GM23338 (cell line): ENCODE results near the gene NCF4.

Experiments
- EZH2 ChIP-seq: fragments of 200-600 bp; sonication (generic); IDR thresholded peaks from one replicate; pipeline ENCODE4 v1.8.0; 2017; ENCODE audit warnings: antibody characterized with exemption, mild to moderate bottlenecking, low read depth; ENCODE audit not compliant: unreplicated experiment
- EZH2phosphoT487 ChIP-seq: fragments of 200-600 bp; sonication (generic); IDR thresholded peaks from one replicate; pipeline ENCODE4 v1.8.1; 2018; ENCODE audit warnings: antibody characterized with exemption; ENCODE audit not compliant: unreplicated experiment
- POLR2AphosphoS5 ChIP-seq: IDR thresholded peaks from 2 replicates; pipeline ENCODE4 v1.6.1; 2016; ENCODE audit warnings: antibody characterized with exemption, low read depth
- TF ChIP-seq, protein P1 (sequence below), 2 experiments: fragments of 200-600 bp in 1 of 2; sonication (generic) in 1 of 2; conservative IDR thresholded peaks; 2 replicates each; pipeline versions ENCODE4 v1.5.1 to v1.6.1; 2016 to 2017; ENCODE audit warnings: antibody characterized with exemption in 2 of 2, low read depth in 2 of 2, mild to moderate bottlenecking in 2 of 2, moderate library complexity in 1 of 2
- TF ChIP-seq, protein P2 (sequence below): IDR thresholded peaks from one replicate; pipeline ENCODE4 v1.6.1; 2018; ENCODE audit warnings: antibody characterized with exemption; ENCODE audit not compliant: unreplicated experiment
- TF ChIP-seq, protein P3 (sequence below): IDR thresholded peaks from 2 replicates; pipeline ENCODE4 v1.6.1; 2016; ENCODE audit warnings: antibody characterized with exemption

DNA sequence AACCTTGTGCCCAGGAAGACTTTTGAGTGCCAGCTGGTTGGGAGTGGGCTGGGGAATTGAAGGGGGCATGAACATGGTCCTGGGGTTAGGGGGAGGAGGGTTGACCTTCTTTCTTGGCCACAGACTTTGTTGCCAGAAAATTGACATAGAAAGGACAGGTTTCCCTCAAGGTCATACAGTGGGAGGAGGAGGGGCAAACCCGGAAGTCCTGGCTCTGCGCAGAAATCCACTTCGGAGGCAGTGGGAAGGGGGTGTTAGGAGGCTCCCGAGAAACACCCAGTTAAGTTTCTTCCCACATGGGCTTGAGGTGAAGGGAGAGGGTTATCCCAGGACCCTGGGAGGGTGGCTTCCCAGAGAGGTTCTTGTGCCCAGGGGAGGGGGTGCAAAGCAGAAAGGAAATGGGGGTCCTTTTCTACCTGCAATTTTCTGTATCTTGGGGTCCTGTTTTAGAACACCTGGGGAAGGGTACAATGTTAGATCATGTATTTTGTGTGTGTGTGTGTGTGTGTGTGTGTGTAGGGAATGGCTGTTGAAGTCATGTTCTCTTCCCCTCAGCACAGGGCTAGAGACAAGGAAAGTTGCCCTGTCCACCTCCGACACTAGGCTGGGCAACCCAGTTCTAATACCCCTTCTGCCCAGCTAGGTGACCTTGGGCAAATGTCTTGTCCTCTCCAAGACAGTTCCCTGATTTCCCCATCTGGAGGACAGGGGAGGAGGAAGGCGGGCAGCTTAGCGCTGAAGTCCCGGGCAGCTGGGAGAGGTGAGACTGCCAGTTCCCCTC is 45.1 kb upstream of the NCF4 start:
- TF ChIP-seq, protein P1, sequence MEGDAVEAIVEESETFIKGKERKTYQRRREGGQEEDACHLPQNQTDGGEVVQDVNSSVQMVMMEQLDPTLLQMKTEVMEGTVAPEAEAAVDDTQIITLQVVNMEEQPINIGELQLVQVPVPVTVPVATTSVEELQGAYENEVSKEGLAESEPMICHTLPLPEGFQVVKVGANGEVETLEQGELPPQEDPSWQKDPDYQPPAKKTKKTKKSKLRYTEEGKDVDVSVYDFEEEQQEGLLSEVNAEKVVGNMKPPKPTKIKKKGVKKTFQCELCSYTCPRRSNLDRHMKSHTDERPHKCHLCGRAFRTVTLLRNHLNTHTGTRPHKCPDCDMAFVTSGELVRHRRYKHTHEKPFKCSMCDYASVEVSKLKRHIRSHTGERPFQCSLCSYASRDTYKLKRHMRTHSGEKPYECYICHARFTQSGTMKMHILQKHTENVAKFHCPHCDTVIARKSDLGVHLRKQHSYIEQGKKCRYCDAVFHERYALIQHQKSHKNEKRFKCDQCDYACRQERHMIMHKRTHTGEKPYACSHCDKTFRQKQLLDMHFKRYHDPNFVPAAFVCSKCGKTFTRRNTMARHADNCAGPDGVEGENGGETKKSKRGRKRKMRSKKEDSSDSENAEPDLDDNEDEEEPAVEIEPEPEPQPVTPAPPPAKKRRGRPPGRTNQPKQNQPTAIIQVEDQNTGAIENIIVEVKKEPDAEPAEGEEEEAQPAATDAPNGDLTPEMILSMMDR (conservative IDR thresholded peaks at IDR 0.05; ENCODE audit: low read depth in 2 of 2): no peak
- TF ChIP-seq, protein P2, sequence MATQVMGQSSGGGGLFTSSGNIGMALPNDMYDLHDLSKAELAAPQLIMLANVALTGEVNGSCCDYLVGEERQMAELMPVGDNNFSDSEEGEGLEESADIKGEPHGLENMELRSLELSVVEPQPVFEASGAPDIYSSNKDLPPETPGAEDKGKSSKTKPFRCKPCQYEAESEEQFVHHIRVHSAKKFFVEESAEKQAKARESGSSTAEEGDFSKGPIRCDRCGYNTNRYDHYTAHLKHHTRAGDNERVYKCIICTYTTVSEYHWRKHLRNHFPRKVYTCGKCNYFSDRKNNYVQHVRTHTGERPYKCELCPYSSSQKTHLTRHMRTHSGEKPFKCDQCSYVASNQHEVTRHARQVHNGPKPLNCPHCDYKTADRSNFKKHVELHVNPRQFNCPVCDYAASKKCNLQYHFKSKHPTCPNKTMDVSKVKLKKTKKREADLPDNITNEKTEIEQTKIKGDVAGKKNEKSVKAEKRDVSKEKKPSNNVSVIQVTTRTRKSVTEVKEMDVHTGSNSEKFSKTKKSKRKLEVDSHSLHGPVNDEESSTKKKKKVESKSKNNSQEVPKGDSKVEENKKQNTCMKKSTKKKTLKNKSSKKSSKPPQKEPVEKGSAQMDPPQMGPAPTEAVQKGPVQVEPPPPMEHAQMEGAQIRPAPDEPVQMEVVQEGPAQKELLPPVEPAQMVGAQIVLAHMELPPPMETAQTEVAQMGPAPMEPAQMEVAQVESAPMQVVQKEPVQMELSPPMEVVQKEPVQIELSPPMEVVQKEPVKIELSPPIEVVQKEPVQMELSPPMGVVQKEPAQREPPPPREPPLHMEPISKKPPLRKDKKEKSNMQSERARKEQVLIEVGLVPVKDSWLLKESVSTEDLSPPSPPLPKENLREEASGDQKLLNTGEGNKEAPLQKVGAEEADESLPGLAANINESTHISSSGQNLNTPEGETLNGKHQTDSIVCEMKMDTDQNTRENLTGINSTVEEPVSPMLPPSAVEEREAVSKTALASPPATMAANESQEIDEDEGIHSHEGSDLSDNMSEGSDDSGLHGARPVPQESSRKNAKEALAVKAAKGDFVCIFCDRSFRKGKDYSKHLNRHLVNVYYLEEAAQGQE: no peak
- TF ChIP-seq, protein P3, sequence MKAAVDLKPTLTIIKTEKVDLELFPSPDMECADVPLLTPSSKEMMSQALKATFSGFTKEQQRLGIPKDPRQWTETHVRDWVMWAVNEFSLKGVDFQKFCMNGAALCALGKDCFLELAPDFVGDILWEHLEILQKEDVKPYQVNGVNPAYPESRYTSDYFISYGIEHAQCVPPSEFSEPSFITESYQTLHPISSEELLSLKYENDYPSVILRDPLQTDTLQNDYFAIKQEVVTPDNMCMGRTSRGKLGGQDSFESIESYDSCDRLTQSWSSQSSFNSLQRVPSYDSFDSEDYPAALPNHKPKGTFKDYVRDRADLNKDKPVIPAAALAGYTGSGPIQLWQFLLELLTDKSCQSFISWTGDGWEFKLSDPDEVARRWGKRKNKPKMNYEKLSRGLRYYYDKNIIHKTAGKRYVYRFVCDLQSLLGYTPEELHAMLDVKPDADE: no peak
- TF ChIP-seq POLR2AphosphoS5: no peak
- TF ChIP-seq EZH2: no peak
- TF ChIP-seq EZH2phosphoT487: no peak
